Right lobe of liver (tissue), 6 donors: Measurements from ENCODE around the gene SSBP3. TPM values are rescaled to one million over a fixed set of nuclear protein-coding genes. Genes with fewer than 3 reads are reported as not detected.

Experiments used
- ATAC-seq, 4 donors: fragments of 200-7000 bp; cut with Tn5 transposase; one replicate each; pipeline ENCODE4 v1.9.1; 2020; ENCODE audit warnings: mild to moderate bottlenecking in 4 of 4, moderate library complexity in 4 of 4
- DNase-seq, 3 donors: peaks; one replicate each; pipeline ENCODE4 v3.0.0-alpha.2; 2020
- H3K27ac ChIP-seq, 3 donors: fragments of 200-600 bp; one replicate each; pipeline ENCODE4 v1.8.0; 2022
- H3K27me3 ChIP-seq, 2 donors: fragments of 200-600 bp; one replicate each; pipeline ENCODE4 v1.8.0; 2022
- H3K36me3 ChIP-seq, 4 donors: fragments of 200-600 bp; sonication (generic) in 1 of 4; one replicate each; pipeline versions ENCODE4 v1.5.1 to v1.8.0; 2017 to 2022; ENCODE audit warnings: control low read depth in 1 of 4
- H3K4me1 ChIP-seq, 4 donors: fragments of 200-600 bp; sonication (generic) in 1 of 4; one replicate each; pipeline versions ENCODE4 v1.5.1 to v1.8.0; 2017 to 2022; ENCODE audit warnings: control low read depth in 1 of 4
- H3K4me3 ChIP-seq, 3 donors: fragments of 200-600 bp; one replicate each; pipeline ENCODE4 v1.8.0; 2022
- H3K9me3 ChIP-seq, 4 donors: fragments of 200-600 bp; sonication (generic) in 1 of 4; one replicate each; pipeline versions ENCODE4 v1.5.1 to v1.8.0; 2017 to 2022; ENCODE audit warnings: control low read depth in 1 of 4
- POLR2A ChIP-seq: fragments of 450-650 bp; IDR thresholded peaks from one replicate; pipeline ENCODE4 v1.6.1; 2017; ENCODE audit warnings: antibody characterized with exemption, mild to moderate bottlenecking
- WGBS: methylation state at CpG from one replicate; pipeline ENCODE4 v1.1.6; 2018; ENCODE audit warnings: low coverage, low lambda C conversion rate; ENCODE audit not compliant: insufficient coverage; ENCODE audit errors: missing lambda C conversion rate; 5-methylcytosine and 5-hydroxymethylcytosine counted together
- intact Hi-C, 2 donors: fragments of 100-400 bp; cut with DNase I; formaldehyde crosslinking; loops; one replicate each; pipeline versions ENCODE4 v1.11.2 to v1.14.1; 2022
- total RNA-seq, 6 experiments: library from RNA; depleted of rRNA in 2 of 6; stranded (reverse); fragments of >200 nt in 2 of 6; fragmentation: NEBNext Ultra II Directional in 3 of 6; extraction: Animal tissue kit (Norgen Biotek cat#: 25700) in 3 of 6; gene quantifications; one replicate each; pipeline versions ENCODE4 v1.1.0 to v1.2.4, GENCODE V29; 2016 to 2023
- TF ChIP-seq, protein P1 (sequence below), 4 donors: fragments of 200-600 bp in 3 of 4; fragments of 450-650 bp in 1 of 4; IDR thresholded peaks; one replicate each; pipeline versions ENCODE4 v1.5.1 to v1.8.0; 2016 to 2022; ENCODE audit warnings: antibody characterized with exemption in 4 of 4, mild to moderate bottlenecking in 2 of 4
- donor health status: DM: no; HTN: yes; CAD: no.
- donor health status: DM: no; HTN: no; CAD: no.
- donor health status: DM: no; HTN: no; CAD: no.
- donor health status: DM: no; HTN: yes; CAD: no.
- donor health status: DM: no; HTN: yes; CAD: no.

SSBP3 gene
- total RNA-seq, 6 experiments from 2014 or later = 19.4 to 34.1 (median 24.4) TPM

- H3K27ac ChIP-seq = peak overlapping the region in 1 of 3 donors; percentile 60
Measured at GRCh38 chr1:54364995-54365394, 41.2 kb downstream of the SSBP3 start.

DNA sequence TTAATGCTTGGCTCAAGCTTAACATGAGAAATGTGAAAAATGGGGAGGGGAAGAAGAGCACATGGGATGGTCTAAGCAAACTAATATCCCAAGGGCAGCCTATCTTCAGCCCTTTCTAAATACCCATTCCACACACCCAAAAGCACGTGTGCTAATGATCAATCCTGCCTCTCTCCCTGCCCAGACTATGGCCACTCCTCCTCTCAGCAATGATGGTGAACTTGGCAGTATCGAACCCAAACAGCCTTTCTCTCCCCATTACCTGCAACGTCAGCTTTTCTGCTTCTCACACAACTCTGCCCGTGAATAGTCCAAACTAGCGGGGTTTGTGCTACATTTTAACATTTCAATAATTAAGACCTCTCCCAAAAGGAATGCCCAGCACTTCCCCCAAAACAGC, 41.6 kb downstream of the SSBP3 start:
- no peaks in the 10 kb centered on the region for H3K36me3 ChIP-seq
- intact Hi-C loops = no loop called here
- no peak overlapping the region for H3K4me3 ChIP-seq
- H3K27ac ChIP-seq = peak overlapping the region in 1 of 3 donors; percentile 60
- no peaks in the 10 kb centered on the region for H3K27me3 ChIP-seq
- TF ChIP-seq POLR2A = no peak
- TF ChIP-seq, protein P1, sequence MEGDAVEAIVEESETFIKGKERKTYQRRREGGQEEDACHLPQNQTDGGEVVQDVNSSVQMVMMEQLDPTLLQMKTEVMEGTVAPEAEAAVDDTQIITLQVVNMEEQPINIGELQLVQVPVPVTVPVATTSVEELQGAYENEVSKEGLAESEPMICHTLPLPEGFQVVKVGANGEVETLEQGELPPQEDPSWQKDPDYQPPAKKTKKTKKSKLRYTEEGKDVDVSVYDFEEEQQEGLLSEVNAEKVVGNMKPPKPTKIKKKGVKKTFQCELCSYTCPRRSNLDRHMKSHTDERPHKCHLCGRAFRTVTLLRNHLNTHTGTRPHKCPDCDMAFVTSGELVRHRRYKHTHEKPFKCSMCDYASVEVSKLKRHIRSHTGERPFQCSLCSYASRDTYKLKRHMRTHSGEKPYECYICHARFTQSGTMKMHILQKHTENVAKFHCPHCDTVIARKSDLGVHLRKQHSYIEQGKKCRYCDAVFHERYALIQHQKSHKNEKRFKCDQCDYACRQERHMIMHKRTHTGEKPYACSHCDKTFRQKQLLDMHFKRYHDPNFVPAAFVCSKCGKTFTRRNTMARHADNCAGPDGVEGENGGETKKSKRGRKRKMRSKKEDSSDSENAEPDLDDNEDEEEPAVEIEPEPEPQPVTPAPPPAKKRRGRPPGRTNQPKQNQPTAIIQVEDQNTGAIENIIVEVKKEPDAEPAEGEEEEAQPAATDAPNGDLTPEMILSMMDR (IDR thresholded peaks at IDR 0.05) = no peak
- no peaks in the 10 kb centered on the region for H3K9me3 ChIP-seq
- DNase-seq (peak in 1 of 3 donors; percentile 59), ATAC-seq (peak in 2 of 4 donors; percentile 19 to 79)
- 28% methylated on average over 5 of the region's 5 CpGs for WGBS
- H3K4me1 ChIP-seq = peaks cover 0 to 28% (median 10%) of the 10 kb centered on the region in 4 donors

More at GRCh38 chr1:54364995-54365394, 41.2 kb downstream of the SSBP3 start:
- peak; percentile 68 to 88 (median 81) for DNase-seq
- Histone ChIP-seq H3K36me3 (no peaks in the 10 kb centered on the region), H3K27me3 (no peaks in the 10 kb centered on the region), H3K4me3 (no peak overlapping the region), H3K4me1 (peaks cover 0 to 24% (median 8%) of the 10 kb centered on the region in 4 donors), H3K9me3 (no peaks in the 10 kb centered on the region)
- peak; percentile 87 to 94 (median 93) for ATAC-seq
- intact Hi-C loops = no loop called here
- TF ChIP-seq, protein P1 (IDR thresholded peaks at IDR 0.05) = no peak
- TF ChIP-seq POLR2A = no peak
- 24% methylated on average over 10 of the region's 10 CpGs for WGBS

DNA sequence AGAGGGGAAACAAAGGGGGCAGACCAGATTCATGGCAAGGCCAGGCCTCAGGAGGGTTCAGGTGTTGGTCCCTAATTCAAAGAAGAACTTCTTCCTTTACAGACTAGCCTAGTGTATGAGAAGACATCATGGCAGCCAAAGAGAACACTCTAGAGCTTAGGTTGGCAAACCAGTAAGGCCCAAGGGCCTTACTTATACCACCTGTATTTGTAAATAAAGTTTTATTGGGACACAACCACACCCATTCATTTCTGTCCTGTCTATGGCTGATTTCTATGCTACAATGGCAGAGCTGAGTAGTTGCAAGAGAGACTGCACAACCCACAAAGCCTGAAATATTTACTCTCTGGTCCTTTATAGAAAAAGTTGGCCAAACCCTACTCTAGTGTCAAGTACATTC, 42.3 kb downstream of the SSBP3 start:
- no peaks in the 10 kb centered on the region for H3K27me3 ChIP-seq
- no peaks in the 10 kb centered on the region for H3K9me3 ChIP-seq
- ATAC-seq (no peak), DNase-seq (no peak)
- H3K4me3 ChIP-seq = no peak overlapping the region
- intact Hi-C loops = no loop called here
- H3K36me3 ChIP-seq = no peaks in the 10 kb centered on the region
- TF ChIP-seq, protein P1 (IDR thresholded peaks at IDR 0.05) = no peak
- no peak for TF ChIP-seq POLR2A
- peaks cover 0 to 33% (median 12%) of the 10 kb centered on the region in 4 donors for H3K4me1 ChIP-seq
- no peak overlapping the region for H3K27ac ChIP-seq

DNA sequence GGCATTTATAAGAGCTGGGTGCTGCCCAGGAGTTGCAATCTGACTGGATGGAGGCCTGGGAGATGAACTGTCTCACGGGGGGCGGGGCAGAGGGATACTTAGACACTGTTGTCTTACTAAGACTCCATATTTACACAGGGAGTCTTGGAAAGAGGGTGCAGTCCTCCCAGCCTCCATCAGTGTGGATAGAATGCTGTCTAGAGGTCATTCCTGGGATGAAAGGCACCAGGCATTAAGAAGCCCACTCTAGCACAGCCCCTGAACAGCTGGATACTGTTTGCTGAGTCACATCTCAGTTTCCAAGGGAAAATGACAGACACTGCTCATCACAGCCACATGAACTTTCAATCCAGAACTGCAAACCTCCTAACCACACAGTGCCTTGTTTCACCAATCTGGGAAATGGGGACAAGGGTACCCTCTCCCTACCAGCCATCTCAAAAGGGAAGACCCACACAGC, 43.3 kb downstream of the SSBP3 start:
- Histone ChIP-seq H3K9me3 (no peaks in the 10 kb centered on the region), H3K27me3 (no peaks in the 10 kb centered on the region), H3K4me3 (no peak overlapping the region), H3K4me1 (peaks cover 0 to 33% (median 12%) of the 10 kb centered on the region in 4 donors), H3K27ac (no peak overlapping the region), H3K36me3 (no peaks in the 10 kb centered on the region)
- no peak for DNase-seq
- intact Hi-C loops = no loop called here
- 92% methylated on average over 2 of the region's 2 CpGs for WGBS
- no peak for TF ChIP-seq POLR2A
- TF ChIP-seq, protein P1 (IDR thresholded peaks at IDR 0.05) = no peak
- ATAC-seq = no peak

DNA sequence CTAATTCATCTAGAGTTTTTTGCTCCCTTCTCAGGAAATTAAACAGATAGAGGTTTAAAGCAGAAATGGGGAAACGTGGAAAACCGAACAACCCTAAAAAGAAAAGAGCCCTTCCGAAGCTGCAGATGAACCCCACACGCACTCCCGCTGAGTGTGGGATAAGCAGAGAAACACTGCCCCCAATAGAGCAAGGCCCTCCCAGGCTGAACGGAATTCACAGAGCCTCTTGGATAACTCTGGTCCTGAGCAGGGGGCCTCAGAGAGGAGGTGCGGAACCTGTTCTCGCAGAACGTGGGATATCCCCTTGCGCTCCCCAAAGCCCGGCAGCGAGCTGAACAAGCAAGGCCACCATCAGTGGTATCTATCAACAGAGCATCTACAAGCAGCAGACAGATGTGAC, 44.9 kb downstream of the SSBP3 start:
- Histone ChIP-seq H3K27me3 (no peaks in the 10 kb centered on the region), H3K27ac (no peak overlapping the region), H3K9me3 (no peaks in the 10 kb centered on the region), H3K4me1 (peaks cover 2 to 41% (median 18%) of the 10 kb centered on the region in 4 donors), H3K4me3 (no peak overlapping the region), H3K36me3 (no peaks in the 10 kb centered on the region)
- no peak for DNase-seq
- intact Hi-C loops = no loop called here
- TF ChIP-seq POLR2A = no peak
- TF ChIP-seq, protein P1 (IDR thresholded peaks at IDR 0.05) = no peak
- ATAC-seq = no peak
- WGBS = 71% methylated on average over 4 of the region's 12 CpGs
